HG03060 (cell line): Measurements from ENCODE around the gene PFKFB1.
"Not testable (repeated sequence)": the region's sequence is repeated elsewhere in the genome, so short reads cannot be mapped to it uniquely, and the experiment has no call there.

ENCODE experiments used
- ATAC-seq: cut with Tn5 transposase; IDR thresholded peaks from one replicate; pipeline ENCODE4 v1.9.1; 2021; ENCODE audit warnings: low read depth, moderate number of reproducible peaks; ENCODE audit not compliant: unreplicated experiment

The PFKFB1 gene

GRCh38 chrX:54994668-54995351 lies 822 bp upstream of the PFKFB1 start:
- ATAC-seq: no peak

- ATAC-seq: no peak
Observed at GRCh38 chrX:54992911-54993622, 921 bp downstream of the PFKFB1 start.

- ATAC-seq: no peak
Observed at GRCh38 chrX:54991706-54992105, 2.3 kb downstream of the PFKFB1 start.

GRCh38 chrX:54983306-54983705 lies 10.7 kb downstream of the PFKFB1 start:
- ATAC-seq: not testable (repeated sequence)

DNA sequence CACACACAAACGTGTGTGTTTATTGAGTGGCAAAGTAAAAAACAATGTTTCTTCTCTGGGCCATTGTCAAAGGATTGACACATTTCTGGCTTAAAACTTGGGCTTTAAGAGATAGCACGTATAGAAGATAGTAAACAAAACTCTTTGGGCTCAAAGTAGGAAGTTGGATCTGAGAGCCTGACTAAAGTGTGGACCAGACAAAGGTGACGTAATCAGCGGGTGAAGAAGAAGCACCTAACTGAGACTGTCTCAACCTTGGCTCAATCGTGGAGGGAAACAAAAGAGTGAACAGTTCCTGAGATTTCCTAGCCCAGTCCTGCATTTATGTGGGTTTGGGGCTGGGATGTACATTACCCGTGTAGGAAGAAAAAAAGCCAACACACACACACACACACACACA lies 13.7 kb downstream of the PFKFB1 start:
- ATAC-seq: no peak

DNA sequence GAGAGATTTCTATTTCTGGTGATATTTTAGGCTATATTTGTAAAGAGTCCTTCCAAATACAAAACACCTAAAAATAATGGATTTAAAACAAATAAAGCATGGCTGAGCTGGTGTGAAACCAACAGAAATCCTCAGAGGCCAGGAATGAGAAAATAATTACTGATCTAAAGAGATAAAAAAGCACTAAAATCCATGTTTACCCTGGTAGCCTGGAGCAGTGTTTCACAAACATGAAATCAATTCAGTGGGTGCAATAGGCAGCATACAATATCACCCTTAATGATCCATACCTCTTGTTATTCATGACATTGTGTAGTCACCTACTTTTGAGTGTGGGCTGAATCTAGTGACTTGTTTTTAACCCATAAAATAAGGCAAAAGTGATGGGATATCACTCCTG lies 14.6 kb downstream of the PFKFB1 start:
- ATAC-seq: no peak

DNA sequence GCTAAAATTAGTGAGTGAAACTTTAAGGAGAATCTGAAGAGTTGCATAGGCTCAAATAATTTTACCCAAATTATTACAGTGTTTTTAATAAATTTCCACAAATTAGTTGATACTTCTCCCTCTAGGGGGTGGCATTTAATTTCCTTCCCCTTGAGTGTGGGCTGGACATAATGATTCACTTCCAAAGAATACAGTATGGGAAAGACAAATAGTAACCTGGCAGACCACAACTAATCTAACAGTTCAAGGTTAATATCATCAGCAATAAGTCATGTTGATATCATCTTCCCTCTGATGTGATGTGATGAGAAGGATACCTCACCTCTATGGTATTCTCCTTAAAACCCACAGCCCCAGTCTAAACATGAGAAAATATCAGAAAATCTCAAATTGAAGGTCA lies 15.5 kb downstream of the PFKFB1 start:
- ATAC-seq: no peak

- no peak for ATAC-seq
Observed at GRCh38 chrX:54977387-54977786, 16.6 kb downstream of the PFKFB1 start.

DNA sequence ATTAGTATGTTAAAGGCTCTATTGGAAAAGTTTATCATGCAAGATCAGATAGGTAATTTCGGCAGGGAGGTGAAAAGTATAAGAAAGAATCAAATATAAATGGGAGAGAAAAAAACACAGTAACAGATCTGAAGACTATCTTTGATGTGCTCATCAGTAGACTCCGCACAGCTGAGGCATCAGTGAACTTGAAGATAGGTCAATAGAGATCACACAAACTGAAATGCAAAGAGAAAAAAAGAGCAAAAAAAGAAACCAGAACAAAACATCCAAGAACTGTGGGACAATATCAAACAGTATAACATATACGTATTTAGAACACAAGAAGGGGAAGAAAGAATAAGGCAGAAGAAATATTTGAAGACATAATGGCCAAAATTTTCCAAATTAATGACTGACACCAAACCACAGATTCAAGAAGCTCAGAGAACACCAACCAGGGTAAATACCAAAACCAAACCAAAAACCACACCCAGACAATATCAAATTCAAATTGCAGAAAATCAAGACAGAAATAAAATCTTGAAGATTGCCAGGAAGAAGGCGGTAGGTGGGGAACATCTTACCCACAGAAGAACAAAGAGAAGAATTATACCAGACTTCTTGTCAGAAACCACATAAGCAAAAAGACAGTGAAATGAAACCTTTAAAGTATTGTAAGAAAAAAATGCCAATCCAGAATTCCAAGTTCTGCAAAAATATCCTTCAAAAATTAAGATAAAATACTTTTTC lies 29.1 kb downstream of the PFKFB1 start:
- no peak for ATAC-seq

DNA sequence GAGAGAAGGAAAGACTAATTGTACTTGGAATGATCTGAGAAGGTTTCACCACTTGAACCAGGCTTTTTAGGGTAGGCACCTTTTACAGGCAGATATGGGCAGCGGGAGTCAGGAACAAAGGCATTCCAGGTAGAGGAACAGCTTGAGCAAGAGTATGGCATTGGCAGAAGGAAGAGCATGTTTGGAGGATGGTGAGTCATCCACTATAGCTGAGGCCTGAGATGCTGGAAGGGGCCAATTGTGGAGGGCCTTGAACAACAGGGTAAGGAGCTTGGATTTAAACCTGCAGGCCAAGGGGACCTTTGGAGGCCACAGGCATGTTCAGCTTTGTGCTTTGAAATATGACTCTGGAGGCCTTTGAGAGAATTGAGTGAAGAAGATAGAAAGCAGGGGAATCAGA lies 32.2 kb downstream of the PFKFB1 start:
- no peak for ATAC-seq

DNA sequence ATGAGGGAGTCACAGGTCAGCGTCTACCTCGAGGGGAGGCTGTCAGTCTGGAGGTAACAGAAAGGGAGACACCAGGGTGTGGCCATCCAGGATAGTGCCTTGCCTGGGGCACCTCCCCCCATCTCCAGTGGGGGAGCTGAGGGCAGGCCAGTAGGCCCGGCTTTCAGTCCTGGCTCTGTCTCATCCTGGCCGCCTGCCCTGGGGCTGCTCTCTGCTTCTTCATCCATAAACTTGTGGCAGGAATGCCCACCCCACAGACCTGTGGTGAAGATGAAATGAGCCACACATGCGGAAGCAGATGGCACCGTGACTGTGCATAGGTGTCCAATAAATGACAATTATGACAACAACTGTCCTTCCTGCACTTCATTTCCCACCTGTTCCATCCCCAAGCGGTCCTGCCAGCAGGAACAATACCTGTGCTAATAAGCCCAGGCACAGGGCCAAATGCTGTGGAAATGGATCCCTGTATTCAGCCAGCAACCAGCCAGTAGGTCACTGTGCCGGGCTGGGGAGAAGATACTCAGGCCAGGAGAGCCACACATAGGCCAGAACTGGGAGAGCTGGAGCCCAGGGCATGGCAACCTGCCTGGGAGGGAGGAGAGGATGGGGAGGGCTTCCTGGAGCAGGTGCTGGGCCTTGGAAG lies 43.1 kb downstream of the PFKFB1 start:
- no peak for ATAC-seq

DNA sequence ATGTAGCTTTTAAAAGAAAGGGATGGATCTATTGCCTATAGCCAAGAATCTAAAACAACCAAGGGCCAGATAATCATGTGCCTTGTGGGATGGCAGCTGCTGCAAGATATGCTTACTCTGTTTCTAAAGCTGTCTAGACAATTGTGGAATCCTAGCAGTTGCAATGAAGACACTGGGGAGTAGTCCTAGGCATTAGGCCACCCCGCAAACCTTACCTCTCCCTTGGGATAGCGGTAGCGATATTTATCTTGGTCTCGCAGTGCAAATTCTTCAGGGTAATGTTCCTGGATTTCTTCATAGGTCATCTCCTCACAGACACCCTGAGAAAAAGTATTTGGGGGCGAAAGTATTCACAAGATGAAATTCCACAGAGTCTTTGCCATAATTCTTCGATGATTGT lies 48.8 kb downstream of the PFKFB1 start:
- no peak for ATAC-seq

- ATAC-seq: no peak
Observed at GRCh38 chrX:54944816-54945215, 49.2 kb downstream of the PFKFB1 start.

- no peak for ATAC-seq
Observed at GRCh38 chrX:54937416-54937815, 56.6 kb downstream of the PFKFB1 start.

DNA sequence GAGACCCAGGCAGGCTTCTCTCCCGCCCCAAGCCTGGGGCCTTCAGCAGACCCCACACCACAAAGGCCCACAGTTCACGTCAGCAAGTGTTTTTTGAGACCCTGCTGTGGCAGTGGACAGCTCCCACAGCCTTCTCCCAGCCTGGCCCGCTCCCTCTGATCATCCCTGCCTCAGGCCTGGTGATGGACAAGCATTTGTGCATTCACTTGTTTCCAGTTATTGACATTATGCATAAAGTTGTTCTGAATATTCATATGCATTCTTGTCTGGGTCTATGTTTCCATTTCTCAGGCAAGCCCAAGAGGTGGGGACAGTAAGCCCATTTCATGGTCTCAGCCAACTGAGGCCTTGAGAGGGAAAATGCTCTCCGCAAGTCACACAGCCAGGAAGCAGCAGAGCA lies 58.7 kb downstream of the PFKFB1 start:
- no peak for ATAC-seq

GRCh38 chrX:54934890-54935289 lies 59.1 kb downstream of the PFKFB1 start:
- no peak for ATAC-seq

- no peak for ATAC-seq
Observed at GRCh38 chrX:54934058-54934457, 59.9 kb downstream of the PFKFB1 start.

DNA sequence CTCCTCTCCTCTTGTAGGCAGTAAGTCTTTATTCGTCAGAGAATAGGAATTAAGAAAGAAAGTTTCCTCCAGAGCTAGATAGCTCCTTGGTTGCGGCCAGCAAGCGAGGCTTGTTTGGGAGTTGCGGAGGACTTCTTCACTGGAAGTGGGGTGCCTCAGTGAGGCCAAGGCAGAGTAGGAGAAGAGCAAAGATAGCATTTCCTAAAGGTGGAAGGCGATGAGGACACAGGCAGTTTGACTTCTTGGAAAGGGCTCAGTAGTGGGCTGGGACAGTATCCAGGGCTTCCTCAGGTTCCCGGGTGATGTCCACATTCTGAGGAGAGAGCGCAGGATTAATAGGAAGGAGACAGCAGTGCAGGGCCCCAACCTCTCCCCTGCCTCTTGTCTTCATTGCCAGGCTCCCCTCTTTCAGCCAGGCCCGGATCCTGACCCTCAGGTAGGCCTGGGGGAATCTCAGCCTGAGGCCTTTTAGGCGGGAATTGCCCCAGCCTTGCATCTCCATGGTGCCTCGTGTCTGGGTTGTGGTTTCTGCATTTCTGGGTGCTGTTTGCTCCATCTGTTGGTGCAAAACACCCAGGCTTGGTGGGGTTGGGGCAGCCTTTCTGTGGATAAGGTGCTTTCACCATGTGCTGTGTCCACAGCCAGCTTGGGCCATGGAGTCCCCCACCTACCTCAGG lies 60.7 kb downstream of the PFKFB1 start:
- ATAC-seq: no peak

GRCh38 chrX:54931107-54931506 lies 62.9 kb downstream of the PFKFB1 start:
- ATAC-seq: no peak

DNA sequence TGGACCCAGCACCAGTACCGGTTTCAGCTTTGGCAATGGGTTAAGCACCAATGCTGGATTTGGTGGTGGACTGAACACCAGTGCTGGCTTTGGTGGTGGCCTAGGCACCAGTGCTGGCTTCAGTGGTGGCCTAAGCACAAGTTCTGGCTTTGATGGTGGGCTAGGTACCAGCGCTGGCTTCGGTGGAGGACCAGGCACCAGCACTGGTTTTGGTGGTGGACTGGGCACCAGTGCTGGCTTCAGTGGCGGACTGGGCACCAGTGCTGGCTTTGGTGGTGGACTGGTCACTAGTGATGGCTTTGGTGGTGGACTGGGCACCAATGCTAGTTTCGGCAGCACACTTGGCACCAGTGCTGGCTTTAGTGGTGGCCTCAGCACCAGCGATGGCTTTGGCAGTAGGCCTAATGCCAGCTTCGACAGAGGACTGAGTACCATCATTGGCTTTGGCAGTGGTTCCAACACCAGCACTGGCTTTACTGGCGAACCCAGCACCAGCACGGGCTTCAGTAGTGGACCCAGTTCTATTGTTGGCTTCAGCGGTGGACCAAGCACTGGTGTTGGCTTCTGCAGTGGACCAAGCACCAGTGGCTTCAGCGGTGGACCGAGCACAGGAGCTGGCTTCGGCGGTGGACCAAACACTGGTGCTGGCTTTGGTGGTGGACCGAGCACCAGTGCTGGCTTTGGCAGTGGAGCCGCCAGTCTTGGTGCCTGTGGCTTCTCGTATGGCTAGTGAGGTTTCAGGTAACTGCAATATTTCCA lies 63.5 kb downstream of the PFKFB1 start:
- ATAC-seq: no peak
